ENCODE measurements around the gene RCL1. TPM values are rescaled to one million over a fixed set of nuclear protein-coding genes. Genes with fewer than 3 reads are reported as not detected.

RCL1 gene
- total RNA-seq, 1 experiment from 2014 or later = 34.4 TPM

DNA sequence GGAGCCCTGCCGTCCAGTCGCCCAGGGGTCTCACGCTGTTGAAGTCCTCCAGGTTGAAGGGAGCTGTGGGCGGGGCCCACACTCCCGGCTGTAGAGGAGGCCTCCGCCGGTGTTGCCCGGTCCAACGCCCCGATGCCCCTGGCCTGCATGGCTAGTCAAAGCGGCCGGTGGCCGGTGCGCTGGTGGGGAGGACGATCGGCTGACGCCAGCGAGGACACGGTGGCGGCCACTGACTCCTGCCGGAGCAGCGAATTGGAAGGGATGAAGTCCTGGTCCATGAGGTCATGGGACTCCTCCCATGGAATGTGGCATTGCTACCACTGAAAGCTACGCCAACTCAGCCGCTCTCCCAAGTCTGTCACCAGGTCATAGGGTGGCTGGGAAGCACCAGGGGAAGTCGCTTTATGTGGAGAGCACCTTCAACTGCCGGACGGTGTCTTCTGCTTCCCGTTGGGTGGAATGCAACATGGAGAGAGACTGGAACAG is 11.8 kb downstream of the RCL1 start:
- no peak overlapping the region for H2AK5ac ChIP-seq (ENCODE audit: insufficient read length, low read length)
- no peak overlapping the region for H3K4me2 ChIP-seq (ENCODE audit: insufficient read depth, insufficient read length, low read length)
- no peaks in the 10 kb centered on the region for H3K9me3 ChIP-seq (ENCODE audit: control insufficient read depth, low read depth, low read length)
- no peak overlapping the region for H4K91ac ChIP-seq (ENCODE audit: insufficient read length, low read depth, low read length)
- no peak overlapping the region for H4K5ac ChIP-seq (ENCODE audit: insufficient read length, low read depth, low read length)
- WGBS (ENCODE audit: extremely low coverage, insufficient read length, low lambda C conversion rate) = no CpG with 5 or more reads among the region's 28 CpGs
- H3K27me3 ChIP-seq (ENCODE audit: insufficient read depth, low read length) = no peaks in the 10 kb centered on the region
- no peak overlapping the region for H2BK120ac ChIP-seq (ENCODE audit: low read depth, low read length, poor library complexity, severe bottlenecking)
- peaks cover 4% of the 10 kb centered on the region for H3K23me2 ChIP-seq (ENCODE audit: insufficient read length, low read depth, low read length, poor library complexity, severe bottlenecking)
- Mint-ChIP-seq H3K27me3 (ENCODE audit: low read depth) (no peaks in the 10 kb centered on the region), H3K27ac (no peak overlapping the region), H3K4me3 (no peak overlapping the region), H3K36me3 (ENCODE audit: insufficient read depth in 1 of 3, low read depth in 3 of 3) (peaks cover 10 to 19% (median 19%) of the 10 kb centered on the region in 3 experiments; a peak in 6 of 7 replicates), H3K4me1 (peaks cover 16 to 20% of the 10 kb centered on the region in 2 experiments), H3K9me3 (peaks cover 3 to 10% of the 10 kb centered on the region in 2 experiments; a peak in 3 of 5 replicates)
- H3K56ac ChIP-seq (ENCODE audit: insufficient read length, low read depth, low read length) = no peak overlapping the region
- no peak overlapping the region for H3K18ac ChIP-seq (ENCODE audit: insufficient read length, low read depth, low read length)
- H4K8ac ChIP-seq (replicated peaks; ENCODE audit: insufficient read length, low read depth, low read length) = no peak overlapping the region
- H3K79me1 ChIP-seq (ENCODE audit: insufficient read depth, low read depth, low read length, poor library complexity, severe bottlenecking) = peaks cover 8% of the 10 kb centered on the region
- no peak overlapping the region for H2BK12ac ChIP-seq (ENCODE audit: insufficient read length, low read depth, low read length)
- H3K23ac ChIP-seq (ENCODE audit: insufficient read length, low read depth, low read length) = no peak overlapping the region
- no peak for DNase-seq
- H3K4me1 ChIP-seq (ENCODE audit: insufficient read depth, low read length) = 0 out of 2 replicates have a peak, but pooled peaks cover 2% of the 10 kb centered on the region
- TF ChIP-seq, protein P1, sequence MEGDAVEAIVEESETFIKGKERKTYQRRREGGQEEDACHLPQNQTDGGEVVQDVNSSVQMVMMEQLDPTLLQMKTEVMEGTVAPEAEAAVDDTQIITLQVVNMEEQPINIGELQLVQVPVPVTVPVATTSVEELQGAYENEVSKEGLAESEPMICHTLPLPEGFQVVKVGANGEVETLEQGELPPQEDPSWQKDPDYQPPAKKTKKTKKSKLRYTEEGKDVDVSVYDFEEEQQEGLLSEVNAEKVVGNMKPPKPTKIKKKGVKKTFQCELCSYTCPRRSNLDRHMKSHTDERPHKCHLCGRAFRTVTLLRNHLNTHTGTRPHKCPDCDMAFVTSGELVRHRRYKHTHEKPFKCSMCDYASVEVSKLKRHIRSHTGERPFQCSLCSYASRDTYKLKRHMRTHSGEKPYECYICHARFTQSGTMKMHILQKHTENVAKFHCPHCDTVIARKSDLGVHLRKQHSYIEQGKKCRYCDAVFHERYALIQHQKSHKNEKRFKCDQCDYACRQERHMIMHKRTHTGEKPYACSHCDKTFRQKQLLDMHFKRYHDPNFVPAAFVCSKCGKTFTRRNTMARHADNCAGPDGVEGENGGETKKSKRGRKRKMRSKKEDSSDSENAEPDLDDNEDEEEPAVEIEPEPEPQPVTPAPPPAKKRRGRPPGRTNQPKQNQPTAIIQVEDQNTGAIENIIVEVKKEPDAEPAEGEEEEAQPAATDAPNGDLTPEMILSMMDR (conservative IDR thresholded peaks at IDR 0.05) = no peak
- no peak overlapping the region for H2AFZ ChIP-seq (ENCODE audit: low read length)
- no peak overlapping the region for H2BK20ac ChIP-seq (ENCODE audit: low read depth, low read length, poor library complexity, severe bottlenecking)
- peaks cover 2% of the 10 kb centered on the region for H4K20me1 ChIP-seq (ENCODE audit: control insufficient read depth, insufficient read depth, insufficient read length)
- H3K27ac ChIP-seq (ENCODE audit: insufficient read length, low read depth, low read length) = no peak overlapping the region
- no peak overlapping the region for H3K9ac ChIP-seq (ENCODE audit: extremely low read depth, insufficient read length, low read length)
- H3K14ac ChIP-seq (ENCODE audit: insufficient read depth, low read length) = no peak overlapping the region; the same call in 1 of the 2 replicates
- H3K4ac ChIP-seq (ENCODE audit: low read depth, low read length) = no peak overlapping the region
- H3K79me2 ChIP-seq (ENCODE audit: insufficient read depth, low read length) = peaks cover 39% of the 10 kb centered on the region; the same call in 1 of the 2 replicates
- no peak overlapping the region for H3T11ph ChIP-seq (ENCODE audit: low read length)
- H2BK15ac ChIP-seq (ENCODE audit: low read depth, low read length) = no peak overlapping the region
- H2BK5ac ChIP-seq (ENCODE audit: insufficient read length, low read length) = no peak overlapping the region
